Ovary (tissue), 3 donors: Measurements from ENCODE around the gene NPPA.

Experiments
- EP300 ChIP-seq: sonication (generic); formaldehyde crosslinking; IDR thresholded peaks from one replicate; pipeline ENCODE4 v1.6.1; 2017; ENCODE audit warnings: antibody characterized with exemption
- POLR2A ChIP-seq: fragments of 450-650 bp; IDR thresholded peaks from one replicate; pipeline ENCODE4 v1.6.1; 2017; ENCODE audit warnings: antibody characterized with exemption, mild to moderate bottlenecking, moderate library complexity
- TF ChIP-seq, protein P1 (sequence below), 3 donors: fragments of 450-650 bp in 2 of 3; fragments of 200-600 bp in 1 of 3; IDR thresholded peaks; one replicate each; pipeline versions ENCODE4 v1.5.1 to v1.8.0; 2016 to 2022; ENCODE audit warnings: antibody characterized with exemption in 3 of 3, mild to moderate bottlenecking in 1 of 3
- donor health status: DM: no; HTN: no; CAD: no.

DNA sequence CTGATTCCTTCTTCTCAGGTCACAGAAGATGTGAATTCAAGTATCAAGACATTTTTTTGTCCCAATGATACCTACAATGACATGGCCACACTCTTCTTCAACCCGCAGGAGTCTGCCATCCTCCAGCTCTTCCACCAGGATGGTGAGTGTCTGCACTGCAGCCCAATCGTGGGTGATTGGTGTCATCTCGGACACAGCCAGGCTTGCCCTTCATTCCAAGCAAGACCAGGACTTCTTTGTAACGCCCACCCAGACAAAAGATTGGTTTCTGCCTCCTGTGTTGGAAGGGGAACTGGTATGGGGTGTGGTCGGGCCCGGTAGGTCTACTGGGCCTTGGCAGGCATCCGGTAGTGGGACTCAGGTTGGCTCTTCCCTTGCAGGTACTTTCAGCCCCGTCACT lies 14.1 kb downstream of the NPPA start:
- TF ChIP-seq, protein P1, sequence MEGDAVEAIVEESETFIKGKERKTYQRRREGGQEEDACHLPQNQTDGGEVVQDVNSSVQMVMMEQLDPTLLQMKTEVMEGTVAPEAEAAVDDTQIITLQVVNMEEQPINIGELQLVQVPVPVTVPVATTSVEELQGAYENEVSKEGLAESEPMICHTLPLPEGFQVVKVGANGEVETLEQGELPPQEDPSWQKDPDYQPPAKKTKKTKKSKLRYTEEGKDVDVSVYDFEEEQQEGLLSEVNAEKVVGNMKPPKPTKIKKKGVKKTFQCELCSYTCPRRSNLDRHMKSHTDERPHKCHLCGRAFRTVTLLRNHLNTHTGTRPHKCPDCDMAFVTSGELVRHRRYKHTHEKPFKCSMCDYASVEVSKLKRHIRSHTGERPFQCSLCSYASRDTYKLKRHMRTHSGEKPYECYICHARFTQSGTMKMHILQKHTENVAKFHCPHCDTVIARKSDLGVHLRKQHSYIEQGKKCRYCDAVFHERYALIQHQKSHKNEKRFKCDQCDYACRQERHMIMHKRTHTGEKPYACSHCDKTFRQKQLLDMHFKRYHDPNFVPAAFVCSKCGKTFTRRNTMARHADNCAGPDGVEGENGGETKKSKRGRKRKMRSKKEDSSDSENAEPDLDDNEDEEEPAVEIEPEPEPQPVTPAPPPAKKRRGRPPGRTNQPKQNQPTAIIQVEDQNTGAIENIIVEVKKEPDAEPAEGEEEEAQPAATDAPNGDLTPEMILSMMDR (IDR thresholded peaks at IDR 0.05) = no peak
- no peak for TF ChIP-seq POLR2A
- no peak for TF ChIP-seq EP300
